ACHN (cell line): ENCODE measurements around the gene MMP15.
"Not testable (repeated sequence)": the region's sequence is repeated elsewhere in the genome, so short reads cannot be mapped to it uniquely, and the experiment has no call there.

Source experiments
- DNase-seq: peaks from one replicate; pipeline ENCODE4 v3.0.0-alpha.2; 2015
- in situ Hi-C: cut with HindIII; loops from 2 replicates; pipeline ENCODE4 v1.10.0; 2017; ENCODE audit warnings: low sequenced_read_pairs, low pct_ligation_motif_present, low pct_unique_long_range_greater_than_20kb

MMP15 gene

GRCh38 chr16:58025351-58026138 is at the start of gene MMP15:
Gene MMP15, plus strand, starts transcription at chr16:58025754. Its CDS starts 597 bp downstream, at chr16:58026351.
- in situ Hi-C loops = loop anchor here (10.0 kb wide), 1 partner anchor 99 kb away; the partner anchor contains the start of gene CFAP20
- DNase-seq = peak; percentile 84

DNA sequence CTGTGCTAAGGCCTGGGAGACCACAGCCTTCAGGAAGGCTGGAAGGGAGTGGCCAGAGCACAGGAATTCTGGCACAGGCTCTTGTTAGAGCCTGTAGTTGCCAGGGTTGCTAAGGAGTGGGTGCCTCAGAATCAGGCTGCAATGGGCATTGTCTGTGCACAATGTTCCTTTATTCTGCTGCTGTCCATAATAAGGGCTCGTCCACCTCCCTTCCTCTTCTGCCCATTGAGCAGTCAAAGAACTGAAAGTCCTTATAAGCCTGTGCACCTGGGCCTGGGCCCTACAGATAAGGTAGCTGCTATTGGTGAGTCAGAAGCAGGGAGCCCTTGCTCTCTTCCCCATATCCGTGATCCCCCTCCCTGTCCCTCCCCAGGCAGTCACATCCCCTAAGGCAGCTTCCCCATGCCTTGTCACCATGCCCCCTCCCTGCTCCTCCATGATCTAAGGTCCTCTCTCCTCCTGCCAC is 49.2 kb upstream of the MMP15 start:
- DNase-seq = no peak
- in situ Hi-C loops = no loop called here

DNA sequence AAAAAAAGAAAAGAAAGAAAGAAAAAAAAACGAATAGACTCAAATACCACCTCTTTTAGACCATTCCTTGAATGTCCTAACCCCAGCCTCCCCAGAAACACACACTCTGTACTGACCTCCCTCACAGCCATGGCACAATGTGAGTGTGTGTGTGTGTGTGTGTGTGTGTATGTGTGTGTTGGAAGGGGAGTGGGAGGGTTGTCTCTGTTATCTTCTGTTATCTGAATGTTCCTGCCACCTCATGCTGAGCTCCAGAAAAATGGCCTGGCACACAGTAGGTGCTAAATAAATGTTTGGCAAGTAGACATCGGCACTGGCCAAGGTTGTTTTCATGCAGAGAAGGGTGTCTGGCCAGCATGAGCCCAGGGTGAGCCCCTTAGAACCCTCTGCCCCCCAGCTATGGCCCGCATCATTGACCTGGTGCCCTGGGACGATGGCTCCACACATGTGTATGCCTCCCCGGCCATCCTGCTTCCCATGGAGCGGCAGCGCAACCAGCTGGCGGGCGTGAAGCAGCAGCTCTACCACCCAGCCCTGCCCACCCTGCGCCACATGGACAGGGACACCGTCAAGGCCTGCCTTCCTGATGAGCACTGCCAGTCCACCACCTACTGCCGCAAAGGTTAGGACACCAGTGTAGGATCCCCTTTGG is 48.0 kb upstream of the MMP15 start:
- in situ Hi-C loops = no loop called here
- DNase-seq = peak; percentile 31

DNA sequence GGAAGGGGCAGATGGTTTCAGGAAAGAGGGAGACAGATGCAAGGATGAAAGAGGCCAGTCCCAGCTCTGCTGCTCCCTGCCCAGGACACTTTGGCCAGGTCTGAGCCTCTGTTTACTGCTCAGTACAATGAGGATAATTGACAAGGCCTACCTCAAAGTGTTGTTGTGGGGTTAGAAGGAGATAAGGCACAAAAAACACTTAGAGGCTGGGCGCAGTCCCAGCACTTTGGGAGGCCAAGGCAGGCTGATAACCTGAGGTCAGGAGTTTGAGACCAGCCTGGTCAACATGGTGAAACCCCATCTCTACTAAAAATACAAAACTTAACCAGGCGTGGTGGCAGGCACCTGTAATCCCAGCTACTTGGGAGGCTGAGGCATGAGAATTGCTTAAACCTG is 47.5 kb upstream of the MMP15 start:
- in situ Hi-C loops, DNase-seq: not testable (repeated sequence)

DNA sequence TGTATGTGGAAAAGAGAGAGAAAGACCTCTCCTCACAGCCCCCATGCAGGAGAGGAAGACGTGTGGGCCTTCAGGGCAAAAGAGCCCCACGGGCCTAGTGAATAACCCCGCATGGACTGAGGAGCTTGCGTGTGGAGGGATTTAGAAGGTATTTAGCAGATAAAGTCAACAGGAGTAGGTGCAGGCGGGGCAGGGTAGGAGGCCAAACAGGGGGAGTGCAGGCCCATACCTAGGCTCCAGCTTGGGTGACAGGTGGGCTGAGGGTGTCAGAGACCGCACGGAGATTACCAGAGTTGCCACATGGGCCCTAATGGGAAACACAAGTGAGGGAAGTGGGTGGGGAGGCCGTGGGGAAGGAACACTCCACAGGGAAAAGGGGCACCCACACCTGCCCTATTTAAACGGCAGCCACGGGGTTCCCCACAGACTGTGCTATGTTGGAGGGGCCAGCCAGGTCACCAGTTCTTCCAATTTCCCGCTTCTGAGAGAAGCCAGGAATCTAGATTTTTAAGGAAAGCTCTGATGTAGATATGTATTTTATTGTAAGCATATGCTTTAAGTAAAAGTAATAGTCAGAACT is 46.5 kb upstream of the MMP15 start:
- in situ Hi-C loops = no loop called here
- DNase-seq = no peak

DNA sequence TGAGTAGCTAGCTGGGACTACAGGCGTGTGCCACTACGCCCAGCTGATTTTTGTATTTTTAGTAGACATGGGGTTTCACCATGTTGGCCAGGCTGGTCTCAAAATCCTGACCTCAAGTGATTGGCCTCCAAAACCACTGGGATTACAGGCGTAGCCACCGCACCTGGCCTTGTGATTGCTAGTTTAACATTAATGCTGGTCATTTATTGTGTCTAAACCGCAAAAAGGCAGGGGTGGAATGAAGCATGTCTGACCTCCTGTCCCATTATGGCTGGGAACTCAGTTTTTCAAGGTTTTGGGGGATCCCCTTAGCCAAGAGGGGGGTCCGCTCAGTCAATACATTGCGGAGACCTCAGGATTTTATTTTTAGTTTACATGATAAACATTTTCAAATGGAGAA is 43.9 kb upstream of the MMP15 start:
- DNase-seq = peak; percentile 80
- in situ Hi-C loops = no loop called here

DNA sequence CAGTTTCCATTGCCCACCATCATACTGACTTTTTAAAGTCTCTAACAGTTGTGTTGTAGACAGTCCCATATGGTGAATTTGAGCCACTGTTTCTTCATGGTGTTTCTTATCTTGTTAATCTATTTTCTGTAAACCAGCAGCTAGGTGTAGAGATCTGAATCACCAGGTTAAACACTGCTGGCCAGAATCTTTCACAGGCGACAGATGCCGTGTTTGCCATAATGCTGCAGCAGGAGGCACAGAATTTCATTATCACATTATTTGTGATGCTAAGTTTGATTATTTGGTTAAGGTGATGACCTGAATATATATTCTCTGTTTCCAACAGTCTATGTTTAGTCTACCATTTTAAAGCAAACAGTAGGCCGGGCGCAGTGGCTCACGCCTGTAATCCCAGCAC is 43.2 kb upstream of the MMP15 start:
- in situ Hi-C loops = no loop called here
- DNase-seq = no peak

DNA sequence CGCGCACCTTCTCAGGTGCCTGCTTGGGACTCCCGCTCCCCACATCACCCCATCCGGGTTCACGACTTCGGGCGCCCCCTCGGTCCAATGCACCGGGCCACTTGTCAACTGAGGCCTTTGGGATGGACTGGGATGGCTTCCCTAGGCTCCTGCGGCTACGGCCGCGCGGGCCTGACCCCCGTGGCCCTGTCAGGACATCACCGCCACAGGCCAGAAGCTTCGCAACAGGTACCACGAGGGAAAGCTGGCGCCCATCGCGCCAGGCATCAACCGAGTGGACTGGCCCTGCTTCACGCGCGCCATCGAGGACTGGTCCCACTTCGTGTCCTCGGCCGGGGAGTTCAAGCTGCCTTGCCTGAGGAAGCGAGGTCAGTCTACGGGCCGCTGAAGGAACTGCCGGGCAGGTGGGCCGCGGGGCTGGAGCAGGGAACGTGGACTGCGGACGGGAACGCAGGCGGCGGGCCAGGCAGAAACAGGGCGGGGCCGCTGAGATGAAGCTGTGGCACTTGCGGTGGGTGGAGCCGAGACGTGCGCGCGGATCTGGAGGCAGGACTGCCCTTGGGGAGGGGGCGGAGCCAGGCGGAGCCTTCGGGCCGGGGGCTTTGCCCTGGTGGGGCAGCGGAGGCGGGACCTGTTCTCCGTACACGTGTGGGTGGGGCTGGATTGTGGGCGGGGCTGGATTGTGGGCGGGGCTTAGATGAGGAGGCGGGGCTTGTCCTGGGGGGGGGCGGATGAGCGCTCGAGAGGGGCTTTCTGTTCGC is 40.9 kb upstream of the MMP15 start:
- in situ Hi-C loops = no loop called here

DNA sequence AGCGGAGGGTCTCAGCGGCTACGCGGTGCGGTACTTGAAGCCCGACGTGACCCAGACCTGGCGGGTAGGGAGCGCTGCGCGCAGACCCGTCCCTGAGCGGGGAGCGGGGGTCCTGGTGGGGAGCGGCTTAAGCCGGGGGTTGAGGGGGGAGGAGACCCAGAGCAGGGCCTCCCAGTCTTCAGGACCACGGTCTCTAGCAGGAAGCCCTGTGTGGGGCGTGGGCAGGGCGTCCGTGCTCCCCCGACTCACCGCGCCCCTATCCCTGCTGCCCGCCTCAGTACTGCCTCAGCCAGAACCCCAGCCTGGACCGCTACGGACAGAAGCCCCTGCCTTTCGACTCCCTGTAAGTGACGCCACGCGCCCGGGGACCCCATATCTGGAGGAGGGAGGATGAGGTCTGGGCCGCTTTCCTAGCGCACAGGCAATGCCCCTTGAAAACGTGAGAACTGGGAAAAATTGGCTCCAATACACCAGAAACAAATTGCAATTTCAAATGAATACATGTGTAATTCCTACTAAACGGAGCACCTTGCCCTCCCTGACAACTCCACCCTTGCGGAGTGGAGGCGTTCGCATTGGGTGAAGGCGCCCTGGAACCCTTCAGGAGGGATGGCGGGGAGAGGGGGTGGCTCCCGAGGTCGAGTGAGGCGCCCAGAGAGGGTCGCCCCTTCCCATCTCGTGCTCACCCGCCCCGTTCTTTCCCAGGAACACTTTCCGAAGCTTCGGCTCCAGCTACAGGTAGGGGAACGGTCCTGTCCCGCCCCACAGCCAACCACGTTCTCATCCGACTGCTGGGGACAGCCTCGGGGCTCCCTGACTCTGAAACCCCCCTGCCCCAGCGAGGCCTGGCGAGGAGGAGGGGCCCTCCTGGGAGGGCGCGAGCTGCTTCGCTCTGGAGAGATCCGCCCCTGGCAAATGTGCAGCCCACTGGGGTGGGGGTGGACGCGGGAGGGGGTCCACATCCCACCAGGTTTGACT is 40.1 kb upstream of the MMP15 start:
- in situ Hi-C loops = no loop called here
- no peak for DNase-seq

More for the DNA sequence above, 40.9 kb upstream of the MMP15 start:
- peak; percentile 34 for DNase-seq

- no peak for DNase-seq
- in situ Hi-C loops = no loop called here
Observed at GRCh38 chr16:57986196-57986595, 39.4 kb upstream of the MMP15 start.

DNA sequence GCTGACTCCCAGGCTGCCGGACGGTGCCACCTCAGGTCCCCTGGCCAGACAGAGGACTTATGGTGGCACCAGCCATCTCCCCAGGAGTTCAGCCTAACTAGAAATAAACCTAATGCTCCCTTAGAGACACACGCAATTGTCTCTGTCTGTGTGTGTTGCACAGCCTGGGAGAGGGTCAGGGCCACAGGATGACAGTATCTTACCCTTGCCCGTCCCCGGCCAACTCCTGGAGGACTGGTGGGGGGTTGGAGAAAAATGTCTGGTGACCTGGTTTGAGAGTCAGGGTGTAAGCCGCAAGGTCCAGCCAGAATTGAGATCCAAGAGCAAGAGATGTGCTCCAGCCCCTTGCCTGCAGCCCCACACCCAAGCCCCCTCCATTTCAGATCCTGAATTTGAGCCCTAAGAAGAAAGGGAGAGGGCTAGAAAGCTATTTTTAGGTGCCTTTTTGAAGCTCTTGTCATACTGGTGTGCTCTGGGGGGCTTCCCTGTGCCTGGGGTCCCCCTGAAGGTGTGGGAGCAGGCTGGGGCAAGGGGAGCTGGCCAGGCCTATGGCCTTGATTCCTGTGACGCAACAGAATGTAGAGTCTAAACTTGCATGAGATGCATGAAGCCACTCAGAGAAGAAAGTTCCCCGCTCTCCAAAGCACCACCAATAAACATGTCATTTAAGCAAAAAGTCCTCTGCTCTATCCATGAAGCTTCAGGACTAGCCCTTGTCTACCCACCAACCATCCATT is 37.9 kb upstream of the MMP15 start:
- DNase-seq = no peak
- in situ Hi-C loops = no loop called here

DNA sequence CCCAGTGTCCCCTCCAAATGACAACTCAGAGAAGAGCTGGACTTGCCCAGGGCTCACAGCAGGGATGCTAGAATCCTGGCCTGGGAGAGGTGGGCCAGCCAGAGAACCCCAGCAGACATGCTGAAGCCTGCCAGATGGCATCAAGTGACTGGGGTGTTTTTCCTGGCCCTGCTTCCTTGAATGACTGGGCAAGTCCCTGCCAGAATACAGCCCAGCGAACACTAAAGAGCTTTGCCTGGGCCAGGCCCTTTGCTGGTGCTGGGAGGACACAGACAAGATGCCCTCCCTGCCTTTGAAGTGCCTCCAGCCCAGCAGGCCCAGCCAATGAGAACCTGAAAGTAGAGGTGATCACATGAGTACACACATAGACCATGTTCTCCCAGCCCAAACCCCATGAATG is 36.6 kb upstream of the MMP15 start:
- in situ Hi-C loops = no loop called here
- peak; percentile 22 for DNase-seq

DNA sequence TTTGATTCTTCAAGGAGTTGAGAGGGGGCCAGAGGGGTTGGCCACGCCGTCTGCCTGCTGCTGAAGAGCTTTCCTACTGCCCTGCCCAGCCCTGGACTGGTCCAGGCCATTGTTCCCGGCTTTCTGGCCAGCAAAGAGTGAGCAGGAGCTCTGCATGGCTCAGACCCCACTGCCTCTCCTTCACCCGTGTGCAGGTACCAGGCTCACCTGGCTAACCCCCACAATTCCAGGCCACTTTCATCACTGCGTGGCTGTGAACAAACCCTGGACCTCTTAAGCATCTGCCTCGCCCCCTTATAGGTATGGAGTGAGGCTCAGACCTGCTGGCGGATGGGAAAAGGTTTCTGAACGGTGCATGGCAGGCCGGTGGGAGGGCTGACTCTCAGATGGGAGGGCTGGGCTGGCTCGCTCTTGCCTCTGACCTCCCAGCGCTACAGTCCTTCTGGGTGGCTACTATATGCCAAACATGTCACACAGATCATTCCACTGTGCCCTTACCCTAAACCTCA is 33.9 kb upstream of the MMP15 start:
- DNase-seq = no peak
- in situ Hi-C loops = no loop called here

- DNase-seq = no peak
- in situ Hi-C loops = no loop called here
Observed at GRCh38 chr16:57992084-57992483, 33.5 kb upstream of the MMP15 start.

DNA sequence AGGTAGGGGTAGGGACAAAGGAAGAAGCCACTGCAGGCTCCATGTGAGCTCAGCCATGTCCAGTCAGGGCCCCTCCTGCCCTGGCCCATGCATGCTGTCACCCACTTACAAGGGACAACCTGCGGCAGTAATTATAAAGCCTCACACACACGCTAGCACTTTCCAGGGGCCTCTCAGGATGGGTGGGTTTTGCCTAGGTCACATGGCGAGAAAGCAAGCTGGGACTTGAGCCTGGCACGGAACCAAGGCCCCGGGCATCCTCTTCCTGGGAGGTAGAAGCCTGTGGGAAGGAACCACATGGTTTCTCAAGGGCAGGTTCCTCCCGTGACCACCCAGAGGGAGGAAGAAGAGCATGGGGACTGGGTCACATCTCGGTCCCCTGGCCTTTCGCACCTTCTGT is 32.1 kb upstream of the MMP15 start:
- in situ Hi-C loops = no loop called here
- DNase-seq = no peak

GRCh38 chr16:57993897-57994296 is 31.7 kb upstream of the MMP15 start:
- in situ Hi-C loops = no loop called here
- DNase-seq = no peak

GRCh38 chr16:57994361-57994760 is 31.2 kb upstream of the MMP15 start:
- DNase-seq = no peak
- in situ Hi-C loops = no loop called here
